Measurements from ENCODE around the gene EXOC4.

DNA sequence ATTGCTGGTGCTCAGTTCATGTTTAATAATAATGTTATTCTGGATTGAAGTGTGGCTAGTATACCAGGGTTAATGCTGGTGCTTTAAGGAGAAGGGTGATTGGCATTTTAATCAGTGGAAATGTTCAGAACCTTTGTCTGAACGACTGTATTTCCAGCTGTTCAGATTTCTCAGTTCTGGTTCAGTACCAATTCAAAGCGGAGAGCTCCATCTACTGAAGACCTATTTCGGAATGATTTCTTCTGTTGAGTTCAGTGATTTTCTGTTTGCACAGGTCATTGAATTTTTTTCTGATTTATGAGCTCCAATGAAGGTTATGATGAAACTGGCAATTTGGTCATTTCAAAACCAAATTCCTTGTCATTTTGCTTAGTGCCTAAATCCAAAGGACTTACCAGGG, 160.1 kb downstream of the EXOC4 start:
- TF ChIP-seq, protein P1, sequence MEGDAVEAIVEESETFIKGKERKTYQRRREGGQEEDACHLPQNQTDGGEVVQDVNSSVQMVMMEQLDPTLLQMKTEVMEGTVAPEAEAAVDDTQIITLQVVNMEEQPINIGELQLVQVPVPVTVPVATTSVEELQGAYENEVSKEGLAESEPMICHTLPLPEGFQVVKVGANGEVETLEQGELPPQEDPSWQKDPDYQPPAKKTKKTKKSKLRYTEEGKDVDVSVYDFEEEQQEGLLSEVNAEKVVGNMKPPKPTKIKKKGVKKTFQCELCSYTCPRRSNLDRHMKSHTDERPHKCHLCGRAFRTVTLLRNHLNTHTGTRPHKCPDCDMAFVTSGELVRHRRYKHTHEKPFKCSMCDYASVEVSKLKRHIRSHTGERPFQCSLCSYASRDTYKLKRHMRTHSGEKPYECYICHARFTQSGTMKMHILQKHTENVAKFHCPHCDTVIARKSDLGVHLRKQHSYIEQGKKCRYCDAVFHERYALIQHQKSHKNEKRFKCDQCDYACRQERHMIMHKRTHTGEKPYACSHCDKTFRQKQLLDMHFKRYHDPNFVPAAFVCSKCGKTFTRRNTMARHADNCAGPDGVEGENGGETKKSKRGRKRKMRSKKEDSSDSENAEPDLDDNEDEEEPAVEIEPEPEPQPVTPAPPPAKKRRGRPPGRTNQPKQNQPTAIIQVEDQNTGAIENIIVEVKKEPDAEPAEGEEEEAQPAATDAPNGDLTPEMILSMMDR (IDR thresholded peaks at IDR 0.05; ENCODE audit: low read length), result no peak
- no peak for TF ChIP-seq EZH2 (IDR thresholded peaks at IDR 0.05; ENCODE audit: borderline replicate concordance, low read length)

Data from OCI-LY1 (cell line).